HEK293 (cell line): Measurements from ENCODE around the gene SESN2.

Experiments used
- KLF10 ChIP-seq: fragments of 450-650 bp; IDR thresholded peaks from 2 replicates; pipeline ENCODE4 v1.5.1; 2018; ENCODE audit warnings: missing biosample characterization, mild to moderate bottlenecking, missing genetic modification characterization
- ZBTB1 ChIP-seq: fragments of 450-650 bp; formaldehyde crosslinking; IDR thresholded peaks from 2 replicates; pipeline ENCODE4 v1.5.1; 2016; ENCODE audit warnings: missing biosample characterization, missing genetic modification characterization
- ZBTB11 ChIP-seq: fragments of 450-650 bp; formaldehyde crosslinking; conservative IDR thresholded peaks from 2 replicates; pipeline ENCODE4 v1.5.1; 2016; ENCODE audit warnings: low read depth, missing biosample characterization, missing genetic modification characterization
- ZIC2 ChIP-seq: fragments of 450-650 bp; formaldehyde crosslinking; IDR thresholded peaks from 2 replicates; pipeline ENCODE4 v1.5.1; 2016; ENCODE audit warnings: missing biosample characterization, missing genetic modification characterization
- ZNF138 ChIP-seq: fragments of 450-650 bp; formaldehyde crosslinking; IDR thresholded peaks from 2 replicates; pipeline ENCODE4 v1.5.1; 2016; ENCODE audit warnings: missing biosample characterization, missing genetic modification characterization, borderline replicate concordance
- ZNF239 ChIP-seq: fragments of 450-650 bp; formaldehyde crosslinking; IDR thresholded peaks from 2 replicates; pipeline ENCODE4 v1.5.1; 2016; ENCODE audit warnings: missing biosample characterization, missing genetic modification characterization
- ZNF274 ChIP-seq, 2 experiments: fragments of 200-500 bp in 1 of 2; fragments of 450-650 bp in 1 of 2; sonication (Bioruptor generic) in 1 of 2; formaldehyde crosslinking in 1 of 2; IDR thresholded peaks; 2 replicates each; pipeline versions ENCODE4 v1.5.1 to v1.6.1; 2014 to 2016; ENCODE audit warnings: borderline replicate concordance in 1 of 2, inconsistent platforms in 1 of 2, low read length in 1 of 2, missing biosample characterization in 1 of 2, missing genetic modification characterization in 1 of 2
- ZNF292 ChIP-seq: fragments of 450-650 bp; formaldehyde crosslinking; IDR thresholded peaks from 2 replicates; pipeline ENCODE4 v1.5.1; 2016; ENCODE audit warnings: low read depth, missing biosample characterization, missing genetic modification characterization, borderline replicate concordance
- ZNF335 ChIP-seq: fragments of 450-650 bp; formaldehyde crosslinking; conservative IDR thresholded peaks from 2 replicates; pipeline ENCODE4 v1.5.1; 2016; ENCODE audit warnings: missing biosample characterization, missing genetic modification characterization
- ZNF423 ChIP-seq: fragments of 450-650 bp; formaldehyde crosslinking; IDR thresholded peaks from 2 replicates; pipeline ENCODE4 v1.5.1; 2016; ENCODE audit warnings: missing biosample characterization, missing genetic modification characterization
- ZNF629 ChIP-seq: fragments of 450-650 bp; formaldehyde crosslinking; IDR thresholded peaks from 2 replicates; pipeline ENCODE4 v1.5.1; 2017; ENCODE audit warnings: missing biosample characterization, missing genetic modification characterization
- ZNF768 ChIP-seq: fragments of 450-650 bp; formaldehyde crosslinking; IDR thresholded peaks from 2 replicates; pipeline ENCODE4 v1.5.1; 2018; ENCODE audit warnings: missing biosample characterization, mild to moderate bottlenecking, missing genetic modification characterization
- ZNF776 ChIP-seq: fragments of 450-650 bp; formaldehyde crosslinking; IDR thresholded peaks from 2 replicates; pipeline ENCODE4 v1.5.0; 2017; ENCODE audit warnings: missing biosample characterization, missing genetic modification characterization, borderline replicate concordance
- TF ChIP-seq, protein P1 (sequence below): fragments of 450-650 bp; formaldehyde crosslinking; IDR thresholded peaks from 2 replicates; pipeline ENCODE4 v1.5.1; 2016; ENCODE audit warnings: missing biosample characterization, missing genetic modification characterization

GRCh38 chr1:28244549-28245251 is 14.6 kb upstream of the SESN2 start:
- TF ChIP-seq ZBTB1 (tag by site-specific recombination): no peak
- TF ChIP-seq, protein P1, sequence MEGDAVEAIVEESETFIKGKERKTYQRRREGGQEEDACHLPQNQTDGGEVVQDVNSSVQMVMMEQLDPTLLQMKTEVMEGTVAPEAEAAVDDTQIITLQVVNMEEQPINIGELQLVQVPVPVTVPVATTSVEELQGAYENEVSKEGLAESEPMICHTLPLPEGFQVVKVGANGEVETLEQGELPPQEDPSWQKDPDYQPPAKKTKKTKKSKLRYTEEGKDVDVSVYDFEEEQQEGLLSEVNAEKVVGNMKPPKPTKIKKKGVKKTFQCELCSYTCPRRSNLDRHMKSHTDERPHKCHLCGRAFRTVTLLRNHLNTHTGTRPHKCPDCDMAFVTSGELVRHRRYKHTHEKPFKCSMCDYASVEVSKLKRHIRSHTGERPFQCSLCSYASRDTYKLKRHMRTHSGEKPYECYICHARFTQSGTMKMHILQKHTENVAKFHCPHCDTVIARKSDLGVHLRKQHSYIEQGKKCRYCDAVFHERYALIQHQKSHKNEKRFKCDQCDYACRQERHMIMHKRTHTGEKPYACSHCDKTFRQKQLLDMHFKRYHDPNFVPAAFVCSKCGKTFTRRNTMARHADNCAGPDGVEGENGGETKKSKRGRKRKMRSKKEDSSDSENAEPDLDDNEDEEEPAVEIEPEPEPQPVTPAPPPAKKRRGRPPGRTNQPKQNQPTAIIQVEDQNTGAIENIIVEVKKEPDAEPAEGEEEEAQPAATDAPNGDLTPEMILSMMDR (tag by site-specific recombination): no peak
- no peak for TF ChIP-seq ZNF274 (IDR thresholded peaks at IDR 0.05; ENCODE audit: low read length)
- no peak for TF ChIP-seq ZNF274 (tag by site-specific recombination; IDR thresholded peaks at IDR 0.05; ENCODE audit: borderline replicate concordance)
- TF ChIP-seq ZNF239 (tag by site-specific recombination): no peak
- TF ChIP-seq ZBTB11: no peak
- TF ChIP-seq KLF10: no peak
- no peak for TF ChIP-seq ZNF423 (tag by site-specific recombination)
- TF ChIP-seq ZNF768 (tag by site-specific recombination): no peak
- TF ChIP-seq ZIC2 (tag by site-specific recombination): no peak
- no peak for TF ChIP-seq ZNF629 (tag by site-specific recombination)
- TF ChIP-seq ZNF138 (tag by site-specific recombination): no peak
- TF ChIP-seq ZNF292 (tag by site-specific recombination): no peak
- no peak for TF ChIP-seq ZNF776 (tag by site-specific recombination)
- TF ChIP-seq ZNF335: no peak
